ENCODE data around the gene NINL. TPM values are rescaled to one million over a fixed set of nuclear protein-coding genes. Genes with fewer than 3 reads are reported as not detected.
"Not testable (repeated sequence)": the region's sequence is repeated elsewhere in the genome, so short reads cannot be mapped to it uniquely, and the experiment has no call there.

Gene NINL
- total and polyA plus RNA-seq, 10 donors = 3.1 to 16.1 (median 8.1) TPM

- Histone ChIP-seq H3K36me3 (peaks cover 0 to 34% (median 8%) of the 10 kb centered on the region in 6 donors), H3K27ac (no peak overlapping the region), H3K27me3 (replicated peaks in 1 of 7) (no peaks in the 10 kb centered on the region), H3K9me3 (no peaks in the 10 kb centered on the region), H3K4me3 (no peak overlapping the region), H3K4me1 (peaks cover 0 to 7% (median 0%) of the 10 kb centered on the region in 6 donors)
- DNase-seq = no peak
- 82 to 88% (median 84%) methylated on average over 15 of the region's 15 CpGs for WGBS, 5 donors
- intact Hi-C loops (cut with DNase I; ENCODE audit: low total_unique reads) = no loop called here
- TF ChIP-seq, protein P1, sequence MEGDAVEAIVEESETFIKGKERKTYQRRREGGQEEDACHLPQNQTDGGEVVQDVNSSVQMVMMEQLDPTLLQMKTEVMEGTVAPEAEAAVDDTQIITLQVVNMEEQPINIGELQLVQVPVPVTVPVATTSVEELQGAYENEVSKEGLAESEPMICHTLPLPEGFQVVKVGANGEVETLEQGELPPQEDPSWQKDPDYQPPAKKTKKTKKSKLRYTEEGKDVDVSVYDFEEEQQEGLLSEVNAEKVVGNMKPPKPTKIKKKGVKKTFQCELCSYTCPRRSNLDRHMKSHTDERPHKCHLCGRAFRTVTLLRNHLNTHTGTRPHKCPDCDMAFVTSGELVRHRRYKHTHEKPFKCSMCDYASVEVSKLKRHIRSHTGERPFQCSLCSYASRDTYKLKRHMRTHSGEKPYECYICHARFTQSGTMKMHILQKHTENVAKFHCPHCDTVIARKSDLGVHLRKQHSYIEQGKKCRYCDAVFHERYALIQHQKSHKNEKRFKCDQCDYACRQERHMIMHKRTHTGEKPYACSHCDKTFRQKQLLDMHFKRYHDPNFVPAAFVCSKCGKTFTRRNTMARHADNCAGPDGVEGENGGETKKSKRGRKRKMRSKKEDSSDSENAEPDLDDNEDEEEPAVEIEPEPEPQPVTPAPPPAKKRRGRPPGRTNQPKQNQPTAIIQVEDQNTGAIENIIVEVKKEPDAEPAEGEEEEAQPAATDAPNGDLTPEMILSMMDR (IDR thresholded peaks at IDR 0.05 in 8 of 11, conservative IDR thresholded peaks at IDR 0.05 in 3 of 11) = no peak
- TF ChIP-seq POLR2AphosphoS5 (IDR thresholded peaks at IDR 0.05) (no peak), POLR2A (IDR thresholded peaks at IDR 0.05) (no peak)
Observed at GRCh38 chr20:25504366-25505135, 80.8 kb downstream of the NINL start.

- H3K27ac ChIP-seq = no peak overlapping the region
- H3K4me1 ChIP-seq = peaks cover 0 to 7% (median 0%) of the 10 kb centered on the region in 6 donors
- no peaks in the 10 kb centered on the region for H3K9me3 ChIP-seq
- DNase-seq = no peak
- H3K4me3 ChIP-seq = no peak overlapping the region
- H3K27me3 ChIP-seq (replicated peaks in 1 of 7) = no peaks in the 10 kb centered on the region
- intact Hi-C loops (cut with DNase I; ENCODE audit: low total_unique reads) = no loop called here
- TF ChIP-seq POLR2A (IDR thresholded peaks at IDR 0.05) (no peak), POLR2AphosphoS5 (IDR thresholded peaks at IDR 0.05) (no peak)
- TF ChIP-seq, protein P1 (IDR thresholded peaks at IDR 0.05 in 8 of 11, conservative IDR thresholded peaks at IDR 0.05 in 3 of 11) = no peak
- peaks cover 0 to 28% (median 5%) of the 10 kb centered on the region in 6 donors for H3K36me3 ChIP-seq
- WGBS, 5 donors = 92 to 96% (median 95%) methylated on average over 12 of the region's 12 CpGs
Observed at GRCh38 chr20:25503936-25504335, 81.4 kb downstream of the NINL start.

DNA sequence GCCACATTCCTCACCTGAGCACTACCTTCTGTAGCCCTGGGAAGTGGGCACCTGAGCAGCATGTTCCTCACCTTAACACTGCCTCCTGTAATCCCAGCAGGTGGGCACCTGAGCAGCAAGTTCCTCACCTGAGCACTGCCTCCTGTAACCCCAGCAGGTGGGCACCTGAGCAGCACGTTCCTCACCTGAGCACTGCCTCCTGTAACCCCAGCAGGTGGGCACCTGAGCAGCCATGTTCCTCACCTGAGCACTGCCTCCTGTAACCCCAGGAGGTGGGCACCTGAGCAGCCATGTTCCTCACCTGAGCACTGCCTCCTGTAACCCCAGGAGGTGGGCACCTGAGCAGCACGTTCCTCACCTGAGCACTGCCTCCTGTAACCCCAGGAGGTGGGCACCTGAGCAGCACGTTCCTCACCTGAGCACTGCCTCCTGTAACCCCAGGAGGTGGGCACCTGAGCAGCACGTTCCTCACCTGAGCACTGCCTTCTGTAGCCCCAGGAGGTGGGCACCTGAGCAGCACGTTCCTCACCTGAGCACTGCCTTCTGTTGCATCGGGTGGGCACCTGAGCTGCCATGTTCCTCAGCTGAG lies 82.2 kb downstream of the NINL start:
- peaks cover 0 to 25% (median 5%) of the 10 kb centered on the region in 6 donors for H3K36me3 ChIP-seq
- H3K27me3 ChIP-seq (replicated peaks in 1 of 7); intact Hi-C loops (cut with DNase I; ENCODE audit: low total_unique reads); H3K9me3 ChIP-seq; H3K4me3 ChIP-seq; H3K27ac ChIP-seq; H3K4me1 ChIP-seq; DNase-seq: not testable (repeated sequence)
- 85 to 92% (median 87%) methylated on average over 3 to 6 of the region's 6 CpGs for WGBS, 5 donors

- H3K27ac ChIP-seq = no peak overlapping the region
- intact Hi-C loops (cut with DNase I; ENCODE audit: low total_unique reads) = no loop called here
- no peaks in the 10 kb centered on the region for H3K27me3 ChIP-seq (replicated peaks in 1 of 7)
- no peak for TF ChIP-seq POLR2A (IDR thresholded peaks at IDR 0.05)
- TF ChIP-seq, protein P1 (IDR thresholded peaks at IDR 0.05 in 8 of 11, conservative IDR thresholded peaks at IDR 0.05 in 3 of 11) = no peak
- TF ChIP-seq POLR2AphosphoS5 (IDR thresholded peaks at IDR 0.05) = no peak
- 83 to 95% (median 91%) methylated on average over 11 to 13 of the region's 13 CpGs for WGBS, 5 donors
- H3K4me3 ChIP-seq = no peak overlapping the region
- no peak for DNase-seq
- H3K9me3 ChIP-seq = no peaks in the 10 kb centered on the region
- peaks cover 0 to 33% (median 5%) of the 10 kb centered on the region in 6 donors for H3K36me3 ChIP-seq
- no peaks in the 10 kb centered on the region for H3K4me1 ChIP-seq
Observed at GRCh38 chr20:25500880-25501351, 84.4 kb downstream of the NINL start.

All from spleen (tissue), 11 donors.